Skin epidermis (tissue), 12 donors: ENCODE results near the gene EPS8L1.
"Not testable (repeated sequence)": the region's sequence is repeated elsewhere in the genome, so short reads cannot be mapped to it uniquely, and the experiment has no call there.

Experiments
- H3K27ac ChIP-seq, 21 experiments: fragments of 200-600 bp; sonication (generic) in 11 of 21; one replicate each; pipeline ENCODE4 v1.5.0; 2020; ENCODE audit warnings: mild to moderate bottlenecking in 3 of 21, inconsistent platforms in 2 of 21, moderate library complexity in 2 of 21
- H3K4me3 ChIP-seq, 7 experiments: fragments of 200-600 bp; sonication (generic) in 2 of 7; one replicate each; pipeline ENCODE4 v1.5.0; 2020; ENCODE audit warnings: inconsistent platforms in 2 of 7, mild to moderate bottlenecking in 2 of 7, moderate library complexity in 1 of 7

EPS8L1 gene

GRCh38 chr19:55075371-55075998 is at the start of gene EPS8L1:
Gene EPS8L1, plus strand, starts transcription at chr19:55075869. Its CDS starts 576 bp downstream, at chr19:55076445.
- peak within 1 kb of the TSS in 4 of 7 experiments; percentile 1 to 22 (median 6) for H3K4me3 ChIP-seq
- H3K27ac ChIP-seq: peak within 1 kb of the TSS in 9 of 21 experiments; percentile 16 to 68 (median 36)

GRCh38 chr19:55027140-55027471 is 48.6 kb upstream of the EPS8L1 start:
- H3K27ac ChIP-seq, H3K4me3 ChIP-seq: not testable (repeated sequence)

- Histone ChIP-seq H3K27ac (no peak overlapping the region), H3K4me3 (no peak overlapping the region)
Measured at GRCh38 chr19:55027472-55028337, 48.0 kb upstream of the EPS8L1 start.

GRCh38 chr19:55028757-55029156 is 46.9 kb upstream of the EPS8L1 start:
- Histone ChIP-seq H3K27ac (no peak overlapping the region), H3K4me3 (no peak overlapping the region)

DNA sequence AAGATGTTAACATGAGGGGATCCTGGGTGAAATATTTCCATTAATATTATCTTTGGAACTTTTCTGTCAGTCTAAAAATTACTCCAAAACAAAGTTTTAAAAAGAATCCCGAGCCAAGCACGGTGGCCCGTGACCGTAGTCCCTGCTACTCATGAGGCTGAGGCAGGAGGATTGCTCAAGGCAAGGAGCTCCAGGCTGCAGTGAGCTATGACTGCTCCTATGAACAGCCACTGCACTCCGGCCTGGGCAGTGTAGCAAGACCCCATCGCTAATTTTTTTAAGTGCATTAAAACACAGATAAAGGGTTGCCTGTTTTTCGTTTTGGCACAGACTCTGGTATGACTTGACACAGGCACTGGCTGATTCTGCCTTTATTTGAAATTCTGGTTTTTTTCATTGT is 44.5 kb upstream of the EPS8L1 start:
- Histone ChIP-seq H3K4me3 (no peak overlapping the region), H3K27ac (no peak overlapping the region)

GRCh38 chr19:55032170-55032800 is 43.4 kb upstream of the EPS8L1 start:
- H3K27ac ChIP-seq: no peak overlapping the region
- H3K4me3 ChIP-seq: no peak overlapping the region

DNA sequence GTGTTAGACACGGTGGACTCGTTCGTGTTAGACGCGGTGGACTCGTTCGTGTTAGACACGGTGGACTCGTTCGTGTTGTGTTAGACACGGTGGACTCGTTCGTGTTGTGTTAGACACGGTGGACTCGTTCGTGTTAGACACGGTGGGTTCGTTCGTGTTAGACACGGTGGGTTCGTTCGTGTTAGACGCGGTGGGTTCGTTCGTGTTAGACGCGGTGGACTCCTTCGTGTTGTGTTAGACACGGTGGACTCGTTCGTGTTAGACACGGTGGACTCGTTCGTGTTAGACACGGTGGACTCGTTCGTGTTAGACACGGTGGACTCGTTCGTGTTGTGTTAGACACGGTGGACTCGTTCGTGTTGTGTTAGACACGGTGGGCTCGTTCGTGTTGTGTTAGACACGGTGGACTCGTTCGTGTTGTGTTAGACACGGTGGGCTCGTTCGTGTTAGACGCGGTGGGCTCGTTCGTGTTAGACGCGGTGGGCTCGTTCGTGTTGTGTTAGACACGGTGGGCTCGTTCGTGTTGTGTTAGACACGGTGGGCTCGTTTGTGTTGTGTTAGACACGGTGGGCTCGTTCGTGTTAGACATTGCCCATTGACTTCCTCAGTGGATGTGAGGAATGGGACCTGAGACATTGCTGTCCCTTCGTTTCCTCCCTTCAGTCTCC is 42.6 kb upstream of the EPS8L1 start:
- H3K4me3 ChIP-seq, H3K27ac ChIP-seq: not testable (repeated sequence)

GRCh38 chr19:55034751-55035150 is 40.9 kb upstream of the EPS8L1 start:
- H3K4me3 ChIP-seq: no peak overlapping the region
- no peak overlapping the region for H3K27ac ChIP-seq

- Histone ChIP-seq H3K27ac (no peak overlapping the region), H3K4me3 (no peak overlapping the region)
Measured at GRCh38 chr19:55036058-55036457, 39.6 kb upstream of the EPS8L1 start.

GRCh38 chr19:55037603-55038002 is 38.1 kb upstream of the EPS8L1 start:
- H3K27ac ChIP-seq, H3K4me3 ChIP-seq: not testable (repeated sequence)

DNA sequence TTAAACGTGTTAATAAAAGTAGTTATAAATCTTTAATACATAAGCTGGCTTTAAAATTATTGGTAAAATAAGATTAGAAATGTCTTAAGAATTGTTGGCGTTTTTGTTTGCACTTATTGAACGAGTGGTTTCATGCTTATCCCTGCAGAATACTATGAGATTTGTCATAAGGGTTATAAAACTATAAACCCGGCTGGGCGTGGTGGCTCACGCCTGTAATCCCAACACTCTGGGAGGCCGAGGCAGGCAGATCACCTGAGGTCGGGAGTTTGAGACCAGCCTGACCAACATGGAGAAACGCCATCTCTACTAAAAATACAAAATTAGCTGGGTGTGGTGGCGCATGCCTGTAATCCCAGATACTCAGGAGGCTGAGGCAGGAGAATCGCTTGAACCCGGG is 35.0 kb upstream of the EPS8L1 start:
- not testable (repeated sequence) for H3K4me3 ChIP-seq, H3K27ac ChIP-seq

DNA sequence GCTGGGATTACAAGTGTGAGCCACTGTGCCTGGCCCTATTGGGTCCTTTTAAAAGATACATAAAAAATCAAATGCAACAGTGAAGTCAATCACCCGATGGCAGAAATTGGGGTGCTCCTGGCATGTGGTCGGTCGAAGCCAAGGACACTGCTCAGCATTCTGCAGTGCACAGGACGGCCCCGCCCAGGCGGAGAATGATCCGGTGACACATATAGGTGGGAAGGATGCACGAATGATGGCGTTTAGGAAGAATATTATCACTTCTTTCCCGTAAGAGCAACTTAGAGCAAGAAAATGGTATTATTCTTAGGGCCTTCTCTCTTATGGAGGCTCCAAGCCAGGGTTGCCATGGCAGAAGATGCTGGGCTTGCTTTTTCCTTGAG is 34.4 kb upstream of the EPS8L1 start:
- H3K27ac ChIP-seq: no peak overlapping the region
- H3K4me3 ChIP-seq: no peak overlapping the region

GRCh38 chr19:55041627-55042343 is 33.9 kb upstream of the EPS8L1 start:
- H3K27ac ChIP-seq: no peak overlapping the region

DNA sequence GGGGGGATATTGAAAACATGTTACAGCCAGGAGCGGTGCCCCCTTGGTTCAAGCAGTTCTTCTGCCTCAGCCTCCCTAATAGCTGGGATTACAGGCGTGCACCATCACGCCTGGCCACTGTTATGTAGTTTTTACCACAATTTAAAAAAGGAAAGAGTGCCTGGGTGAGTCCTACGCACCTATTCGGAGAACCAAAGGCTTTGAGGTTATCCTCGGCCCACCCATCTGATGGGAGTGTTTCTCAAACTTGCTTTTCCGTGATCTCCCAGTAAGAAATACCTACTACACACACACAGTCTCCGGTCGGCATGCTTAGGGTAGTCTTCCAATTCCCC is 33.4 kb upstream of the EPS8L1 start:
- Histone ChIP-seq H3K27ac (no peak overlapping the region), H3K4me3 (no peak overlapping the region)

More at GRCh38 chr19:55041627-55042343, 33.9 kb upstream of the EPS8L1 start:
- H3K4me3 ChIP-seq: no peak overlapping the region

DNA sequence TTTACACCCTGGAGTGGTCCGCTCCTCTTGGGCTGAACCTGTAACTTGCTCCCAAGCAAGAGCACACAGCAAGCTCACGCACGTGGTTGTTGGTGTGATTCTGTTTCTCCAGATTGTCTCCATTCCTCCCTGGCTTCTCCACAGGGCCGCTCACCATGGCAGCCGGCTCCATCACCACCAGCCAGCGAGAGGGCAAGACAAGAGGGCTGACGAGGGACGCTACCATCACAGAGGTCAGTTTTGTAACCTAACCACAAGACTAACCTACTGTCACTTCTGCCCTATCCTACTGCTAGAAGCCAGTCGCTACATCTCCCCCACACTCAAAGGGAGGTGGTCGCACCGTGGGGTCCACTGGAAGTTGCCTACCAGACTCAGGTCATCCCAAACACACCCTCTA is 33.0 kb upstream of the EPS8L1 start:
- no peak overlapping the region for H3K27ac ChIP-seq
- no peak overlapping the region for H3K4me3 ChIP-seq

- Histone ChIP-seq H3K4me3 (no peak overlapping the region), H3K27ac (no peak overlapping the region)
Measured at GRCh38 chr19:55044286-55044685, 31.4 kb upstream of the EPS8L1 start.

GRCh38 chr19:55044771-55045716 is 30.6 kb upstream of the EPS8L1 start:
- H3K4me3 ChIP-seq: no peak overlapping the region
- no peak overlapping the region for H3K27ac ChIP-seq

- Histone ChIP-seq H3K4me3 (no peak overlapping the region), H3K27ac (no peak overlapping the region)
Measured at GRCh38 chr19:55046975-55047622, 28.6 kb upstream of the EPS8L1 start.
